OCI-LY7 (cell line): ENCODE data around the gene HEATR5A. TPM values are rescaled to one million over a fixed set of nuclear protein-coding genes. Genes with fewer than 3 reads are reported as not detected.

ENCODE experiments used
- BruUV-seq: library from RNA; stranded (reverse); fragments of 400-500 nt; replicated peaks from 2 replicates; lab custom pipeline; 2021; lab: Mats Ljungman, UMichigan
- CTCF ChIA-PET: fragments of 300-600 bp; sonication (Branson Sonifier 250); formaldehyde crosslinking; loops from one replicate; lab custom pipeline; 2022; ENCODE audit warnings: antibody characterized with exemption; ENCODE audit not compliant: unreplicated experiment; lab: Charles Lee
- POLR2A ChIA-PET: fragments of 300-600 bp; sonication (Branson Sonifier 250); formaldehyde crosslinking; loops from one replicate; lab custom pipeline; 2022; ENCODE audit warnings: antibody characterized with exemption; lab: Charles Lee
- DNase-seq: peaks from one replicate; pipeline ENCODE4 v3.0.0-alpha.2; 2015; ENCODE audit warnings: low spot score
- H2AFZ ChIP-seq: fragments of 200-600 bp; sonication (generic), shearing (Covaris generic); 2 replicates; pipeline ENCODE4 v1.6.1; 2014; ENCODE audit warnings: mild to moderate bottlenecking, antibody characterized with exemption, low read length, moderate library complexity
- H3K27ac ChIP-seq: fragments of 200-600 bp; sonication (generic); 2 replicates; pipeline ENCODE4 v1.5.1; 2014; ENCODE audit warnings: mixed run types, low read depth, mild to moderate bottlenecking, moderate library complexity, low read length, inconsistent platforms; ENCODE audit not compliant: poor library complexity, severe bottlenecking
- H3K36me3 ChIP-seq: fragments of 200-600 bp; sonication (generic); 2 replicates; pipeline ENCODE4 v1.6.1; 2014; ENCODE audit warnings: mild to moderate bottlenecking, antibody characterized with exemption, low read length, moderate library complexity, mixed read lengths; ENCODE audit not compliant: insufficient read depth
- H3K4me1 ChIP-seq: fragments of 200-600 bp; sonication (generic); 2 replicates; pipeline ENCODE4 v1.5.1; 2014; ENCODE audit warnings: mild to moderate bottlenecking, low read length; ENCODE audit not compliant: insufficient read depth, poor library complexity, severe bottlenecking
- H3K4me2 ChIP-seq: fragments of 200-600 bp; sonication (generic); 2 replicates; pipeline ENCODE4 v1.6.1; 2014; ENCODE audit warnings: mild to moderate bottlenecking, low read length
- H3K4me3 ChIP-seq: fragments of 200-600 bp; sonication (generic); 2 replicates; pipeline ENCODE4 v1.5.1; 2014; ENCODE audit warnings: mild to moderate bottlenecking, low read depth, low read length; ENCODE audit not compliant: poor library complexity, severe bottlenecking
- H3K79me2 ChIP-seq: fragments of 200-600 bp; sonication (generic); 2 replicates; pipeline ENCODE4 v1.6.1; 2016; ENCODE audit warnings: low read depth, mild to moderate bottlenecking, low read length, moderate library complexity, mixed read lengths; ENCODE audit not compliant: insufficient read depth
- H3K9me2 ChIP-seq: fragments of 200-600 bp; sonication (generic); 2 replicates; pipeline ENCODE4 v1.6.1; 2016; ENCODE audit warnings: mild to moderate bottlenecking, low read length, mixed read lengths; ENCODE audit not compliant: insufficient read depth
- H3K9me3 ChIP-seq: fragments of 200-600 bp; sonication (generic); 2 replicates; pipeline ENCODE4 v1.6.1; 2014; ENCODE audit warnings: mild to moderate bottlenecking, mixed run types, low read length, mixed read lengths
- H4K20me1 ChIP-seq: fragments of 200-600 bp; sonication (generic); 2 replicates; pipeline ENCODE4 v1.6.1; 2014; ENCODE audit warnings: mild to moderate bottlenecking, antibody characterized with exemption, low read length, moderate library complexity, mixed read lengths; ENCODE audit not compliant: insufficient read depth
- CTCF ChIP-seq: fragments of 200-600 bp; sonication (generic); conservative IDR thresholded peaks from 2 replicates; pipeline ENCODE4 v1.5.1; 2014; ENCODE audit warnings: mild to moderate bottlenecking, antibody characterized with exemption, low read length, moderate library complexity, mixed read lengths
- EZH2phosphoT487 ChIP-seq: fragments of 200-600 bp; sonication (generic); IDR thresholded peaks from 2 replicates; pipeline ENCODE4 v1.6.1; 2018; ENCODE audit warnings: low read depth, borderline replicate concordance, mild to moderate bottlenecking, mixed run types, antibody characterized with exemption, low read length, moderate library complexity, mixed read lengths
- intact Hi-C: fragments of 100-400 bp; cut with micrococcal nuclease; formaldehyde crosslinking; loops from one replicate; pipeline ENCODE4 v1.10.0; 2022; ENCODE audit not compliant: unreplicated experiment
- total RNA-seq, 2 experiments: library from RNA; depleted of rRNA in 1 of 2; stranded (reverse); fragments of >200 nt in 1 of 2; shearing (Covaris generic) in 1 of 2; gene quantifications; 2 replicates each; pipeline ENCODE4 v1.2.3, GENCODE V29; 2014 to 2022

Gene HEATR5A
- total RNA-seq, 2 experiments from 2014 or later: 12.0 to 16.2 TPM

DNA sequence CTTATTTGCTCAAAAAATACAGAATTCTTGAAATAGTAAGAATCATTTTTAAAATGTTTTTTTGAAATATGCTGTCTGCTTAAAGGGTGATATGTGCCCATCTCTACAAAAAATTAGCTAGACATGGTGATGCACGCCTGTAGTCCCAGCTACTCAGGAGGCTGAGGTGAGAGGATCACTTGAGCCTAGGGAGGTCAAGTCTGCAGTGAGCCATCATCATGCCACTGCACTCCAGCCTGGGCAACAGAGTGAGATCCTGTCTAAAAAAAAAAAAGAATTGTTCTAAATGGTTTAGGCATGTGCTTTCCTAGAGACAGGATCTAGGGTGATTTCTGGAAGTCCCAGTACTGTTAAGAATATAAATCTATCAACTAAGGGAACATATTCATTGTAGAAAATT, 137.2 kb downstream of the HEATR5A start:
- TF ChIP-seq EZH2phosphoT487 (no peak), CTCF (no peak)
- ChIA-PET POLR2A (interaction anchor here (1.0 kb wide), 1 partner anchor 14 kb away, joined by 4 read pairs; no protein-coding TSS in a partner anchor), CTCF (no interaction called here)
- Histone ChIP-seq H3K36me3 (no peaks in the 10 kb centered on the region), H2AFZ (no peak overlapping the region), H3K79me2 (no peaks in the 10 kb centered on the region), H3K9me3 (peaks cover 9% of the 10 kb centered on the region), H3K4me3 (no peak overlapping the region), H4K20me1 (no peaks in the 10 kb centered on the region), H3K9me2 (no peaks in the 10 kb centered on the region), H3K4me1 (no peaks in the 10 kb centered on the region), H3K27ac (no peak overlapping the region), H3K4me2 (no peak overlapping the region)
- BruUV-seq: no TSS peak
- intact Hi-C loops: no loop called here
- no peak for DNase-seq

DNA sequence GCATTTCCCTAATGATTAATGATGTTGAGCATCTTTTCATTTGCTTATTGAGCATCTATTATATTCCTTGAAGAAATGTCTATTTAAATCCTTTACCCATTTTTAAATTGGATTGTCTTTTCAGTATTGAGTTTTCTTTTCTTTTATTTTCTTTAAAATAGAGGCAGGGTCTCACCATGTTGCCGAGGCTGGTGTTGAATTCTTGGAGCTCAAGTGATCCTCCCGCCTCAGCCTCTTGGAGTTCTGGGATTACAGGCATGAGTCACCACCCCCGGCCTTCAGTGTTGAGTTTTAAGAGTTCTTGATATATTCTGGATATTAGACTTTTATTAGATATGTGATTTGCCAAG, 139.5 kb downstream of the HEATR5A start:
- Histone ChIP-seq H3K27ac (no peak overlapping the region), H3K36me3 (no peaks in the 10 kb centered on the region), H3K4me1 (no peaks in the 10 kb centered on the region), H3K9me3 (peaks cover 16% of the 10 kb centered on the region), H3K9me2 (no peaks in the 10 kb centered on the region), H4K20me1 (no peaks in the 10 kb centered on the region), H3K4me2 (no peak overlapping the region), H3K4me3 (no peak overlapping the region), H2AFZ (no peak overlapping the region), H3K79me2 (no peaks in the 10 kb centered on the region)
- ChIA-PET CTCF (no interaction called here), POLR2A (no interaction called here)
- TF ChIP-seq EZH2phosphoT487: no peak
- no peak for TF ChIP-seq CTCF
- DNase-seq: no peak
- intact Hi-C loops: no loop called here
- BruUV-seq: no TSS peak

- no peaks in the 10 kb centered on the region for H3K9me2 ChIP-seq
- H3K4me2 ChIP-seq: no peak overlapping the region
- no peak for DNase-seq
- no peak for TF ChIP-seq CTCF
- H3K79me2 ChIP-seq: no peaks in the 10 kb centered on the region
- intact Hi-C loops: no loop called here
- no peaks in the 10 kb centered on the region for H3K4me1 ChIP-seq
- no peaks in the 10 kb centered on the region for H4K20me1 ChIP-seq
- ChIA-PET CTCF (no interaction called here), POLR2A (interaction anchor here (1.0 kb wide), 1 partner anchor 17 kb away, joined by 4 read pairs; no protein-coding TSS in a partner anchor)
- BruUV-seq: no TSS peak
- no peak overlapping the region for H3K4me3 ChIP-seq
- no peak overlapping the region for H2AFZ ChIP-seq
- no peaks in the 10 kb centered on the region for H3K36me3 ChIP-seq
- no peak overlapping the region for H3K27ac ChIP-seq
- peaks cover 16% of the 10 kb centered on the region for H3K9me3 ChIP-seq
These were observed 140.0 kb downstream of the HEATR5A start for GRCh38 chr14:31280132-31280870.
